IMR-90 (cell line): ENCODE measurements around the gene B3GALT4. TPM values are rescaled to one million over a fixed set of nuclear protein-coding genes. Genes with fewer than 3 reads are reported as not detected.
A peak's percentile ranks its signal among the peaks of the same experiment; 100 is the strongest.

ENCODE experiments used
- ATAC-seq: fragments of 200-7000 bp; cut with Tn5 transposase; 2 replicates; pipeline ENCODE4 v1.9.1; 2020; ENCODE audit warnings: low read depth, mild to moderate bottlenecking, moderate library complexity
- BruUV-seq: library from RNA; stranded (reverse); fragments of 400-500 nt; replicated peaks from 2 replicates; lab custom pipeline; 2021; lab: Mats Ljungman, UMichigan
- CTCF ChIA-PET: fragments of 300-600 bp; formaldehyde crosslinking; extraction: SDS; loops from one replicate; lab custom pipeline; 2021; ENCODE audit warnings: antibody characterized with exemption; lab: Yijun Ruan, JAX
- POLR2A ChIA-PET: fragments of 300-600 bp; sonication (Branson Sonifier 250); formaldehyde crosslinking; loops from one replicate; lab custom pipeline; 2022; ENCODE audit warnings: antibody characterized with exemption; ENCODE audit not compliant: unreplicated experiment; lab: Charles Lee
- DNase-seq: peaks from one replicate; pipeline ENCODE4 v3.0.0; 2013
- H2AFZ ChIP-seq: replicated peaks from 2 replicates; pipeline ENCODE3; 2013; ENCODE audit warnings: low read length, mild to moderate bottlenecking; ENCODE audit not compliant: poor library complexity
- H2AK5ac ChIP-seq: 2 replicates; pipeline ENCODE4 v1.6.1; 2013; ENCODE audit warnings: low read depth, low read length, inconsistent platforms
- H2AK9ac ChIP-seq: replicated peaks from 2 replicates; pipeline ENCODE3; 2013; ENCODE audit warnings: mild to moderate bottlenecking, low read depth, low read length, moderate library complexity; ENCODE audit not compliant: poor library complexity
- H2BK120ac ChIP-seq: 2 replicates; pipeline ENCODE4 v1.6.1; 2013; ENCODE audit warnings: low read depth, low read length, inconsistent platforms
- H2BK15ac ChIP-seq: 3 replicates; pipeline ENCODE4 v1.6.1; 2013; ENCODE audit warnings: low read depth, low read length, inconsistent platforms
- H2BK20ac ChIP-seq: 2 replicates; pipeline ENCODE4 v1.6.1; 2013; ENCODE audit warnings: low read depth, mild to moderate bottlenecking, inconsistent platforms, low read length, moderate library complexity
- H2BK5ac ChIP-seq: 2 replicates; pipeline ENCODE4 v1.6.1; 2013; ENCODE audit warnings: mild to moderate bottlenecking, low read depth, low read length, inconsistent platforms; ENCODE audit not compliant: poor library complexity, severe bottlenecking
- H3K14ac ChIP-seq: replicated peaks from 2 replicates; pipeline ENCODE4 v1.6.1; 2013; ENCODE audit warnings: low read depth, low read length, inconsistent platforms
- H3K18ac ChIP-seq: 2 replicates; pipeline ENCODE4 v1.6.1; 2013; ENCODE audit warnings: low read depth, low read length, control low read depth
- H3K23ac ChIP-seq: 2 replicates; pipeline ENCODE4 v1.6.1; 2013; ENCODE audit warnings: low read depth, low read length, inconsistent platforms
- H3K27ac ChIP-seq: 2 replicates; pipeline ENCODE4 v1.5.1; 2013; ENCODE audit warnings: mild to moderate bottlenecking, control low read depth, low read length; ENCODE audit not compliant: insufficient read depth
- H3K27me3 ChIP-seq: 2 replicates; pipeline ENCODE4 v1.6.1; 2013; ENCODE audit warnings: low read length; ENCODE audit not compliant: control insufficient read depth, insufficient read depth
- H3K36me3 ChIP-seq: 2 replicates; pipeline ENCODE4 v1.6.1; 2013; ENCODE audit warnings: low read length, mixed read lengths; ENCODE audit not compliant: control insufficient read depth, insufficient read depth
- H3K4ac ChIP-seq: 2 replicates; pipeline ENCODE4 v1.6.1; 2013; ENCODE audit warnings: low read depth, low read length, inconsistent platforms
- H3K4me1 ChIP-seq: 2 replicates; pipeline ENCODE4 v1.6.1; 2013; ENCODE audit warnings: low read length, mixed read lengths; ENCODE audit not compliant: control insufficient read depth, insufficient read depth
- H3K4me2 ChIP-seq: 2 replicates; pipeline ENCODE4 v1.6.1; 2013; ENCODE audit warnings: low read depth, mild to moderate bottlenecking, control low read depth, low read length, moderate library complexity
- H3K4me3 ChIP-seq: 2 replicates; pipeline ENCODE4 v1.5.1; 2013; ENCODE audit warnings: low read depth, mild to moderate bottlenecking, control low read depth, low read length, moderate library complexity; ENCODE audit not compliant: insufficient read depth
- H3K56ac ChIP-seq: 2 replicates; pipeline ENCODE4 v1.6.1; 2013; ENCODE audit warnings: low read length, inconsistent platforms; ENCODE audit not compliant: insufficient read depth; ENCODE audit errors: extremely low read depth
- H3K79me1 ChIP-seq, 2 experiments: 2 replicates each; pipeline ENCODE4 v1.6.1; 2013; ENCODE audit warnings: low read length in 2 of 2, inconsistent platforms in 1 of 2, low read depth in 1 of 2
- H3K9ac ChIP-seq: 2 replicates; pipeline ENCODE4 v1.6.1; 2013; ENCODE audit warnings: low read depth, low read length, control low read depth
- H3K9me1 ChIP-seq: 2 replicates; pipeline ENCODE4 v1.6.1; 2013; ENCODE audit warnings: low read length, inconsistent platforms; ENCODE audit not compliant: insufficient read depth
- H3K9me3 ChIP-seq: 2 replicates; pipeline ENCODE4 v1.6.1; 2013; ENCODE audit warnings: low read length; ENCODE audit not compliant: control insufficient read depth, insufficient read depth
- H4K20me1 ChIP-seq: 2 replicates; pipeline ENCODE4 v1.6.1; 2013; ENCODE audit warnings: low read length, inconsistent platforms; ENCODE audit not compliant: insufficient read depth
- H4K5ac ChIP-seq: 2 replicates; pipeline ENCODE4 v1.6.1; 2013; ENCODE audit warnings: mild to moderate bottlenecking, low read depth, low read length, control low read depth
- H4K8ac ChIP-seq, 2 experiments: 2 replicates each; pipeline ENCODE4 v1.6.1; 2013; ENCODE audit warnings: low read depth in 2 of 2, low read length in 2 of 2, control low read depth in 1 of 2, inconsistent platforms in 1 of 2
- H4K91ac ChIP-seq: 2 replicates; pipeline ENCODE4 v1.6.1; 2013; ENCODE audit warnings: low read depth, low read length, inconsistent platforms; ENCODE audit not compliant: insufficient read depth
- BHLHE40 ChIP-seq: fragments of 150-350 bp; IDR thresholded peaks from 2 replicates; pipeline ENCODE4 v1.6.1; 2016; ENCODE audit warnings: mild to moderate bottlenecking, low read depth, low read length
- CEBPB ChIP-seq: IDR thresholded peaks from 2 replicates; pipeline ENCODE4 v1.6.1; 2012; ENCODE audit warnings: low read depth, low read length, improper control_type of control experiment
- CHD1 ChIP-seq: IDR thresholded peaks from 2 replicates; pipeline ENCODE4 v1.6.1; 2012; ENCODE audit warnings: low read depth, low read length, improper control_type of control experiment
- ELK1 ChIP-seq: fragments of 150-350 bp; IDR thresholded peaks from 2 replicates; pipeline ENCODE4 v1.6.1; 2016; ENCODE audit warnings: low read depth, mild to moderate bottlenecking, low read length, moderate library complexity, borderline replicate concordance
- FOS ChIP-seq: fragments of 150-350 bp; IDR thresholded peaks from 2 replicates; pipeline ENCODE4 v1.6.1; 2016; ENCODE audit warnings: low read depth, low read length
- MAFK ChIP-seq: IDR thresholded peaks from 2 replicates; pipeline ENCODE4 v1.6.1; 2012; ENCODE audit warnings: low read depth, low read length, improper control_type of control experiment
- MAZ ChIP-seq: IDR thresholded peaks from 2 replicates; pipeline ENCODE4 v1.6.1; 2012; ENCODE audit warnings: low read depth, mild to moderate bottlenecking, low read length, improper control_type of control experiment, moderate library complexity, borderline replicate concordance
- MXI1 ChIP-seq: IDR thresholded peaks from 2 replicates; pipeline ENCODE4 v1.6.1; 2012; ENCODE audit warnings: low read depth, mild to moderate bottlenecking, low read length, moderate library complexity, borderline replicate concordance
- NFE2L2 ChIP-seq: fragments of 150-350 bp; IDR thresholded peaks from 2 replicates; pipeline ENCODE4 v1.6.1; 2016; ENCODE audit warnings: low read depth, mild to moderate bottlenecking, low read length
- POLR2A ChIP-seq: IDR thresholded peaks from 2 replicates; pipeline ENCODE4 v1.6.1; 2012; ENCODE audit warnings: mild to moderate bottlenecking, low read depth, low read length
- RAD21 ChIP-seq: IDR thresholded peaks from 2 replicates; pipeline ENCODE4 v1.6.1; 2012; ENCODE audit warnings: low read length, improper control_type of control experiment
- RCOR1 ChIP-seq: IDR thresholded peaks from 2 replicates; pipeline ENCODE4 v1.6.1; 2012; ENCODE audit warnings: mild to moderate bottlenecking, low read length, improper control_type of control experiment; ENCODE audit not compliant: insufficient replicate concordance
- RFX5 ChIP-seq: IDR thresholded peaks from 2 replicates; pipeline ENCODE4 v1.8.0; 2012; ENCODE audit warnings: low read depth, mild to moderate bottlenecking, low read length, moderate library complexity
- SMC3 ChIP-seq: fragments of 150-350 bp; IDR thresholded peaks from 2 replicates; pipeline ENCODE4 v1.6.1; 2016; ENCODE audit warnings: low read depth, mild to moderate bottlenecking, antibody characterized with exemption, low read length, moderate library complexity
- WGBS, 2 experiments: methylation state at CpG; one replicate each; pipeline versions ENCODE4 v1.1.5 to v1.1.7; 2013; ENCODE audit warnings: missing lambda C conversion rate in 2 of 2; ENCODE audit not compliant: insufficient read length in 1 of 2; ENCODE audit errors: extremely low coverage in 2 of 2; 5-methylcytosine and 5-hydroxymethylcytosine counted together
- dilution Hi-C: fragments of 300-500 bp; cut with HindIII; formaldehyde crosslinking; loops from one replicate; pipeline ENCODE4 v1.14.3; 2018; ENCODE audit warnings: low sequenced_read_pairs; ENCODE audit not compliant: unreplicated experiment
- in situ Hi-C: fragments of 300-500 bp; cut with MboI; formaldehyde crosslinking; loops from 3 replicates; pipeline ENCODE4 v1.14.3; 2019; ENCODE audit warnings: low sequenced_read_pairs, inconsistent platforms, mixed read lengths
- intact Hi-C: fragments of 100-400 bp; cut with micrococcal nuclease; formaldehyde crosslinking; loops from 2 replicates; pipeline ENCODE4 v1.10.0; 2022
- polyA plus RNA-seq, 3 experiments: library from polyadenylated mRNA; depleted of rRNA; stranded (reverse); fragments of >200 nt; gene quantifications; 2 replicates each; pipeline ENCODE4 v1.2.3, GENCODE V29; 2012; ENCODE audit warnings: low replicate concordance in 1 of 3
- total RNA-seq: library from RNA; depleted of rRNA; stranded (reverse); fragments of >200 nt; gene quantifications from 2 replicates; pipeline ENCODE4 v1.2.3, GENCODE V29; 2012
- TF ChIP-seq, protein P1 (sequence below): fragments of 150-350 bp; IDR thresholded peaks from 2 replicates; pipeline ENCODE4 v1.6.1; 2017; ENCODE audit warnings: mild to moderate bottlenecking, antibody characterized with exemption, low read length, low read depth
- TF ChIP-seq, protein P2 (sequence below): conservative IDR thresholded peaks from 2 replicates; pipeline ENCODE4 v1.5.1; 2012; ENCODE audit warnings: mild to moderate bottlenecking, low read depth, low read length, improper control_type of control experiment

B3GALT4 gene
- total and polyA plus RNA-seq, 2 of the 4 experiments (the other 2 are of a cell fraction) = 0.70 to 0.72 TPM

DNA sequence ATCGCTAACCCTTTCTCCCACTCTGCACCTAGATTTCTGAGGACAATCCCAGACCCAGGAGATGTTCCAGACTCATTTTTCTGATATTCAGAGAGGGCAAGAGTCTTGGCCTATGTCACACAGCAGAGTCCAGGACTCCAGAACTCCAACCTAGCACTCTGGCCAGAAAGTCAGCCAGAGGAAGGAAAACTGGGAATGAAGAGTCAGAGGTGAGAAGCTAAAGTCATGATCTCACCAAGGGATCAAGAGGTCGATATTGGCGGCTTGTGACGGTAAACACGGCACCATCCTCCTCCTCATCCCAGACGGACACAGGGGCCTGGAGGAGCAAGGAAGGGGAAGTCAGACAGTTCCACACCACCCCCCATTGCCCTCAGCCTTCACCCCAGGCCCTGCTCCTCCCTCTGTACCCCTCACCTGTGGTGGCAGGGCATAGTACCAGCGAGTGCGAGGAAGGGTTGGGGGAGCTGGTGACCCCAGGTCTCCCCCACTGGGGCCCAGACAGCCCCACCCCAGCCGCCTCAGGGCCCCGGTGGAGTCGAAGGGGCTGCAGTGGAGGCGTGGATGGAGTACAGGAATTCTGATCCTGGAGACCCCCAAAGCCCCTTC lies 20.0 kb downstream of the B3GALT4 start:
- 0 out of 2 replicates have a peak overlapping the region, but pooled peaks have one; percentile 39 for H3K4ac ChIP-seq
- no TSS peak for BruUV-seq
- WGBS, 2 experiments = no CpG with 5 or more reads among the region's 12 CpGs
- H4K5ac ChIP-seq = no peak overlapping the region
- H2BK5ac ChIP-seq = no peak overlapping the region
- peak overlapping the region; percentile 11 for H2AK5ac ChIP-seq
- no peaks in the 10 kb centered on the region for H3K27me3 ChIP-seq
- H3K9ac ChIP-seq = no peak overlapping the region
- H3K9me3 ChIP-seq = no peaks in the 10 kb centered on the region
- no peak overlapping the region for H3K23ac ChIP-seq
- CTCF ChIA-PET = interaction anchor here (0.6 to 2.0 kb wide), 2 partner anchors 20 to 46 kb away, joined by 3 to 5 read pairs; partner anchors contain the start of gene B3GALT4
- DNase-seq = no peak
- no peak overlapping the region for H3K4me3 ChIP-seq
- peak overlapping the region; percentile 80 for H2AK9ac ChIP-seq
- no peak for TF ChIP-seq FOS
- TF ChIP-seq, protein P1, sequence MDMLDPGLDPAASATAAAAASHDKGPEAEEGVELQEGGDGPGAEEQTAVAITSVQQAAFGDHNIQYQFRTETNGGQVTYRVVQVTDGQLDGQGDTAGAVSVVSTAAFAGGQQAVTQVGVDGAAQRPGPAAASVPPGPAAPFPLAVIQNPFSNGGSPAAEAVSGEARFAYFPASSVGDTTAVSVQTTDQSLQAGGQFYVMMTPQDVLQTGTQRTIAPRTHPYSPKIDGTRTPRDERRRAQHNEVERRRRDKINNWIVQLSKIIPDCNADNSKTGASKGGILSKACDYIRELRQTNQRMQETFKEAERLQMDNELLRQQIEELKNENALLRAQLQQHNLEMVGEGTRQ = no peak
- TF ChIP-seq SMC3 = no peak
- no peak for TF ChIP-seq CHD1
- TF ChIP-seq RAD21 = no peak
- no peak for TF ChIP-seq RCOR1
- TF ChIP-seq NFE2L2 = no peak
- no peak for TF ChIP-seq MXI1
- TF ChIP-seq, protein P2, sequence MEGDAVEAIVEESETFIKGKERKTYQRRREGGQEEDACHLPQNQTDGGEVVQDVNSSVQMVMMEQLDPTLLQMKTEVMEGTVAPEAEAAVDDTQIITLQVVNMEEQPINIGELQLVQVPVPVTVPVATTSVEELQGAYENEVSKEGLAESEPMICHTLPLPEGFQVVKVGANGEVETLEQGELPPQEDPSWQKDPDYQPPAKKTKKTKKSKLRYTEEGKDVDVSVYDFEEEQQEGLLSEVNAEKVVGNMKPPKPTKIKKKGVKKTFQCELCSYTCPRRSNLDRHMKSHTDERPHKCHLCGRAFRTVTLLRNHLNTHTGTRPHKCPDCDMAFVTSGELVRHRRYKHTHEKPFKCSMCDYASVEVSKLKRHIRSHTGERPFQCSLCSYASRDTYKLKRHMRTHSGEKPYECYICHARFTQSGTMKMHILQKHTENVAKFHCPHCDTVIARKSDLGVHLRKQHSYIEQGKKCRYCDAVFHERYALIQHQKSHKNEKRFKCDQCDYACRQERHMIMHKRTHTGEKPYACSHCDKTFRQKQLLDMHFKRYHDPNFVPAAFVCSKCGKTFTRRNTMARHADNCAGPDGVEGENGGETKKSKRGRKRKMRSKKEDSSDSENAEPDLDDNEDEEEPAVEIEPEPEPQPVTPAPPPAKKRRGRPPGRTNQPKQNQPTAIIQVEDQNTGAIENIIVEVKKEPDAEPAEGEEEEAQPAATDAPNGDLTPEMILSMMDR = no peak
- no peak for TF ChIP-seq BHLHE40
- no peak for TF ChIP-seq RFX5
- TF ChIP-seq POLR2A = no peak
- TF ChIP-seq MAZ = no peak
- TF ChIP-seq MAFK = no peak
- no peak for TF ChIP-seq ELK1
- no peak for TF ChIP-seq CEBPB
- H3K9me1 ChIP-seq = no peaks in the 10 kb centered on the region
- no peak overlapping the region for H3K56ac ChIP-seq
- peaks cover 24% of the 10 kb centered on the region for H3K36me3 ChIP-seq
- H4K20me1 ChIP-seq = peaks cover 9% of the 10 kb centered on the region
- peaks cover 15 to 33% of the 10 kb centered on the region in 2 experiments; a peak in 3 of 4 replicates for H3K79me1 ChIP-seq
- no peak overlapping the region for H2BK15ac ChIP-seq
- no peaks in the 10 kb centered on the region for H3K4me1 ChIP-seq
- no peak overlapping the region for H2BK120ac ChIP-seq
- in situ Hi-C loops (no loop called here), dilution Hi-C loops (no loop called here), intact Hi-C loops (loop anchor here (5.0 kb wide), 1 partner anchor 120 kb away; the partner anchor contains the start of gene CUTA)
- POLR2A ChIA-PET = no interaction called here
- no peak overlapping the region; the same call in 1 of the 2 replicates for H3K4me2 ChIP-seq
- ATAC-seq = no peak
- no peak overlapping the region for H3K27ac ChIP-seq
- no peak overlapping the region for H3K18ac ChIP-seq
- no peak overlapping the region for H4K91ac ChIP-seq
- no peak overlapping the region for H4K8ac ChIP-seq
- H3K14ac ChIP-seq = no peak overlapping the region
- H2AFZ ChIP-seq = no peak overlapping the region
- H2BK20ac ChIP-seq = no peak overlapping the region
